GM21723 (cell line): Measurements from ENCODE around the gene ATL2.
"Not testable (repeated sequence)": the region's sequence is repeated elsewhere in the genome, so short reads cannot be mapped to it uniquely, and the experiment has no call there.

Experiments used
- ATAC-seq: cut with Tn5 transposase; IDR thresholded peaks from one replicate; pipeline ENCODE4 v1.9.1; 2021; ENCODE audit warnings: mild to moderate bottlenecking, moderate library complexity; ENCODE audit not compliant: unreplicated experiment

ATL2 gene

DNA sequence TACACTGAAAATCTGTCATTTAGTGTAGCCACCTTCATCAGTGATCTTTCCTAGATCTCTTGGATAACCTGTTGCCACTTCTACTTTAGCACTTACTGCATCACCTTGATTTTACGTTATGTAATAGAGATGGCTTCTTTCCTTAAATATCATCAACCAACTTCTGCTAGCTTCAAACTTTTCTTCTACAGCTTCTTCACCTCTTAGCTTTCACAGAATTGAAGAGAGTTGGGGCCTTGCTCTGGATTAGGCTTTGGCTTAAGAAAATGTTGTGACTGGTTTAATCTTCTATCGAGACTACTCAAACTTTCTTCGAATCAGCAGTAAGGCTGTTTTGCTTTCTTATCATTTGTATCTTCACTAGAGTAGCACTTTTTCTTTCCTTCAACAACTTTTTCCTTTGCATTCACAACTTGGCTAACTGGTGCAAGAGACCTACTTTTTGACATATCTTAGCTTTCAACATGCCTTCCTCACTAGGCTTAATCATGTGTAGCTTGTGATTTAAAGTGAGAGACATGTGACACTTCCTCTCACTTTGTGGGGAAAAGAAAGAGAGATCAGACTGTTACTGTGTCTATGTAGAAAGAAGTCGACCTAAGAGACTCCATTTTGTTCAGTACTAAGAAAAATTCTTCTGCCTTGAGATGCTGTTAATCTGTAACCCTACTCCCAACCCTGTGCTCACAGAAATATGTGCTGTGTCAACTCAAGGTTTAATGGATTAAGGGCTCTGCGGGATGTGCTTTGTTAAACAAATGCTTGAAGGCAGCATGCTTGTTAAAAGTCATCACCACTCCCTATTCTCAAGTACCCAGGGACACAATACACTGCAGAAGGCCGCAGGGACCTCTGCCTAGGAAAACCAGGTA, 99.6 kb downstream of the ATL2 start:
- no peak for ATAC-seq

DNA sequence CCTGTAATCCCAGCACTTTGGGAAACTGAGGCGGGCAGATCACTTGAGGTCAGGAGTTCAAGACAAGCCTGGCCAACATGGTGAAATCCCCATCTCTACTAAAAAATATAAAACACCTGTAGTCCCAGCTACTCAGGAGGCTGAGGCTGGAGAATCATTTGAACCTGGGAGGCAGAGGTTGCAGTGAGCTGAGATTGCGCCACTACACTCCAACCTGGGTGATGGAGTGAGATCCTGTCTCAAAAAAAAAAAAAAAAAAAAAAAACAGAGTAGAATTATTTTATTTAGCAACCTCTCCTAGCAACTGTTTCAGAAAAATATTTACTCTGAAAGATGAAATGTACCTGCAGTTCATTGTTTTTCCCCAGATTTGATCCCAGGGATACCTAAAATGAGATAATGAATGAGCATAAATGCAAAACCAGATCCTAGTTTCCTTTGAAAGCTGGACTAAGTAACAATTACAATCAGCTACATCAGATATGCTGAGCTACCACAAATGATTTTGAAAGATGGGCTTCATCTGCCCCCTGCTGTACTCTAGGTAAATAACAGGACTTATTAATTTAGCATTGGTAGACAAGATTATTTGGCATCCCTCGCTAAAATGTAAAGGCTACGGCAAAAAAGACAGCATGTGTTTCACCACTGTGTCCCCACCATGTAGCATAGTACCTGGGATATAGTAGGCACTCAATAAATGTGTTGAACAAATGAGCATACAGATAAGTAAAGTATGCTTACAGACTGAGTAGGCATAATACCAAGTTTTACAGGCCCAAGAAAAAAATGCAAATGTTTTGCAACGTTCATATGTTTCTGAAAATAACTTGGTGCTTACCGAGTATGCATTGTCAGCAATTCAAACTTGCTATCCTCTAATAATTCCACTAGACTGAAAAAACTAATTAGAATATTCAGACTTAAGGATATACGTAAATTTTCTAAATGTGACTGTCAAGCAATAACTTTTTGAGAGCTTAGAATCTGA, 102.5 kb downstream of the ATL2 start:
- ATAC-seq, result no peak

DNA sequence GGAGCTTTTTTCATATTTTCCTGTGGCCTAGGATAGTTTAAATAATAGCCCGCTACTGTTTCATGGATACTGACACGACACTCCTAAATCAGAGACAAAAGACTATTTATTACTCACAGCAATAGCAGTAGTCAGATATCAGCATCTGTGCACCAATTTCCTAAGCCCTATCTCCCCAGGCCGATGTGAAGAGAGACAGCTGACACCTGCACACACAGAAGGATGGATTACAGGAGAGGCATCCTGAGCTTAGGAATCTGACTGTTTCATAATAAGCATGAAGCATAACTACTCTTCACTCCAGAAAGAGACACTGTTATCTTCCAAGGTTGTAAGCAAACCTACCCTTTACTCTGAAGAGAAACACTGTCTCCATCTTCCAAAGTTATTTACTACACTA, 105.4 kb downstream of the ATL2 start:
- no peak for ATAC-seq

DNA sequence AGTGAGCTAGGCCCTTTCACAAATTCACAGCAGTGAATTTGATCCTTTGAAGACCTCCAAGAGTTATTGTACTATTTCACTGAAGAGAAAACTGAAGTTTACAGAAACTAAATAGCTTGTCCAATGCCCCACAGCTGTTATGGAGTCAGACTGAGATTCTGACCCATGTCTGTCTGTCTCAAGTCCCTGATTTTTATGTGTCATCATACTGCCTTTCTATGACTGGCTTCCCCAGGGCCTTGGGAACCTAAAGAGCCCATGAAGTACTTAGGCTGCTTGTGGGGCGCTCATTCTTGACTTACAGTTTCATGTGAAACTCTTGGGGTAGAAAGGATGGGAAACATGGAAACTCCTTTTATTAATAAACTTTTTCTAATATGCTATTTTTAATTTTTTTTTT, 107.7 kb downstream of the ATL2 start:
- no peak for ATAC-seq

DNA sequence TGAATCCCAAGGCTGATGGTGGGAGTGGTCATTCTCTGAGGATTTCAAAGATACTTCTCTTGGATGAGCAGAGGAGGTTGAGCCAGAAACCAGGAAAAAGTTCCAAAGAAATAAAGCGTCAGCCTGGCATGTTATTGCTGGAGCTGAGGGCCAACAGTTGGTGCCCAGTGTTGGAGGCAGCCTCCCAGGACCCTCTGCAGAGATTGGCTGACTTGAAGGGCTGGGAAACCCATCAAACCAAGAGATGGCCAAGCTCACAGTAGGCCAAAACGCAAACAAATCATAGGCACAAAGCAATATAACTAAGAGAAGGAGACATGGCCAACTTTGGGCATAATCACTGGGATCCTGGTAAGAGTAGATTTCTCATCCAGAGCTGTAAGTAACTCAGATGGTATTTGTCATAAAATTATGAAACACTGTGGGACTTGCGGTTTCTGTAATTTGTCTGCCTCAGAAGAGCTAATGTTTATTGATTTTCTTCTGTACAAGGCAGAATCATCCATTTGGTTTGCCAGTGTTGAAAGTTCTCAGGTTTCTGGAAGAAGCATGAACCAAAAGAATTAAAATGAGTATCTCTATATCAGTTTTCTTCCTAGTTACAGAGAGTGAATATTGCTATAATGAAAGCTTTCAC, 108.3 kb downstream of the ATL2 start:
- no peak for ATAC-seq

DNA sequence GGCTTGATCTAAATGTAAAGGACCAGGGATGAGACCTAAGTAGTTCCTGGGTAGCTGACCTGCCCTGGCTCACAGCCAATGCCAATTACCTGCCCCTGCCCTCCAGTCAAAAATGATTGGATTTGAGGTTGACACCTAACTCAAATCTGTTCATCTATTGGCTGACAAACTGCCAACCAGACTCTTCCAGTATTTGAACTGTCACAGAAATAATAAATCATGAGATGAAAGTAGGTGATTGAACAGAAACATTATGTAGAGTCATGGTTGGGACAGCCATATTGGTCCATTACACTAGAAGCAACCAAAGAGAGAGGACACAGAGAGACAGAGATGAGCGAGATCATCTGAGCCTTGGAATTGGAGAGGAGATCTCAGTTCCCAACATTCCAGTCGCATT, 109.1 kb downstream of the ATL2 start:
- ATAC-seq, result no peak

DNA sequence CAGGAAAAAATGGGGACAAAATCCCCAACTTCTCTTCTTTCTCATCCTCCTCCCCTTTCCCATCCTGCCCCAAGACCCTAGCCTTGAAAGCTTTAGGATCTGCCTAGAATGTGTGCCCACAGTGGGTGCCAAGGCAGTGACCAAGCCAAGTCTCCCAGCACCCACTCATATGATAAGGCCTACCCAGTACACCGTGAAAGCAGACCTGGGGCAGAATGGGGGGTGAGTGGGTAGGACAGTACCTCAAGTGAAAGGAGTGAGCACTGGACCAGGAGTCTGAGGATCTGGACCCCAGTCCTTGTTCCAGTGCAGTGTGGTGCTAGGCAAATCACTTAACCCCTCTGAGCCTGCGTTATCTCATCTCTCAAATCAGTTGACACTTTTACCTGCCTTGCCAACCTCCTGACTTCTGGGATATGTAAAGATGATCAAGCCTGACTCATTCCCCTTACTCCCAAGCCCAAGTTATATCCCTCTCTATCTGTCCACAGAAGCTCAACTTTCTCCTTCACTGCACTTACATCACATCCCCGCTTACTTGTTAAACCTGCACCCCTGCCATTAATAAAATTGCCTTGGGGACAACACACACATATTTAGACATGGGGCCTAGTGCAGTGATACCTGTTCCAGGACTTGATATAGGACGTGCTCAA, 109.7 kb downstream of the ATL2 start:
- no peak for ATAC-seq

DNA sequence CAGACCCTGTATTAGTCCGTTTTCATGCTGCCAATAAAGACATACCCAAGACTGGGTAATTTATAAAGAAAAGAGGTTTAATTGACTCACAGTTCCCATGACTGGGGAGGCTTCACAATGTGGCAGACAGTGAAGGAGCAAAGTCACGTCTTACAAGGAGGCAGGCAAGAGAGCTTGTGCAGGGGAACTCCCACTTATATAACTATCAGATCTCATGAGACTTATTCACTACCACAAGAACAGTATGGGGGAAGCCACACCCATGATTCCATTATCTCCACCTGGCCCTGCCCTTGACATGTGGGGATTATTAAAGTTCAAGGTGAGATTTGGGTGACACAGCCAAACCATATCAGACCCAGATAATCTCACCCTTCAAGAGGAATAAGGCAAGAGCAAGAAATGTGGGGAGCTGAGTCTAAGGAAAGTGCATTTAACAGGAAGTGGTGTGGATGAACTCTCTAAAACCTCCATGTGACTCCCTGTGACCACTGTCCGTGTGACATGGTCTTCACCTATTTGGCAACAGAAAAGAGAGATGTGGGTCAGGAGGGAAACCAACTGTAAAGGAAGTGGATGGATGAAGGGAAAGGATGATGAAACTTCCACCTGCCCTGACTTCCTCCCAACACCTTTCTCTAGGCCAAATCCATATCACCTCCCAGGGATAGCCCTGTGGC, 110.6 kb downstream of the ATL2 start:
- no peak for ATAC-seq

DNA sequence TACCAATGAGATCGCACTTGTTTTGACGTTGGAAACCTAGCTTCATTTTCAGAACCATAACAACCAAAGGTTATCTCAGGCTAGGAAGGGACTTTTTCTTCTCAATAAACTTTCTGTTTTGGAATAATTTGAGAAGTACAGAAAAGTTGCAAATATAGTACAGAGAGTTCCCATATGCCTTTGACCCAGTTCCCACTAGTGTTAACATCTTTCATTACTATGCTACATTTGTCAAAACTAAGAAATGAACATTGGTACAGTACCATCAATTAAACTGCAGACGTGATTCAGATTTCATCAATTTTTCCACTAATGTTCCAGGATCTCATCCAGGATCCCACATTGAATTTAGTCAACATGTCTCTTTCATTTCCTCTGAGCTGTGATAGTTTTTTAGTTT, 111.6 kb downstream of the ATL2 start:
- ATAC-seq, result no peak

DNA sequence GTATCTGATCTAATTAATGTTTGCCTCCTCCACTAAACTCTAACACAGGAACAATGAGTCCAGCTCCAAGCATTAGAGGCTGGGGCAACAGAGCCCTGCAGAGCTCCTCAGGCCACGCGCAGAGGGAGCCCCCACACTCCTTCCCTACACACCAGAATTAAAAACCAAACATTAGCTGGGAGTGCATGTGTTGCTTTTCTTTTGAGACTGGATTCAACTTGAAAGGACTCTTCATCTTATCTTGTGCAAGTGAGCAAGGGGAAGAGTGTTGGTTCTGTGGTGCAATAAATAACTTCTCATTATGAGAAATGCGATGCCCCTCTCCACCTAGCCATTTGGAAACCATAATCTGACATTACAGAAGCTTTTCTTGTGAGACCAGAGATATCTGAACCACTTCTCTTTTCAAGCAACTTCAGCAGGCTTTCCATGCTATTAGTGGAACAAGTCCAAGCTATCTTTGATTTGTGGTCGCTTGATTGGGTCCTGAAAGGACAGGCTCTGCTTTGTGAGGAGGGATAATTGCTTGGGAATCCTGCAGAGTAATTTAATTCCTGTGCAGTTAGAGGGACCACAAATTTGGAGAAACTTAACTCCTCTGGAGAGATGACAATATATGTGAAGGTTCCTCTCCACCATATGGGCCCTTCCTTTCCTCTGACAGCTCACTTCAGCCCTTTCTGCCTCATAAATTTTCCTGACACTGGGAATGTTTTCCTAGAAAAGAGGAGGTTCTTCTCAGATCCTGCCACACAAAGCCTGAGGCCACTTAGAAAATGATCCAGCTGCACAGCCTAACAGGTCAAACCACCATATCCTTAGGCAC, 112.5 kb downstream of the ATL2 start:
- ATAC-seq, result no peak

DNA sequence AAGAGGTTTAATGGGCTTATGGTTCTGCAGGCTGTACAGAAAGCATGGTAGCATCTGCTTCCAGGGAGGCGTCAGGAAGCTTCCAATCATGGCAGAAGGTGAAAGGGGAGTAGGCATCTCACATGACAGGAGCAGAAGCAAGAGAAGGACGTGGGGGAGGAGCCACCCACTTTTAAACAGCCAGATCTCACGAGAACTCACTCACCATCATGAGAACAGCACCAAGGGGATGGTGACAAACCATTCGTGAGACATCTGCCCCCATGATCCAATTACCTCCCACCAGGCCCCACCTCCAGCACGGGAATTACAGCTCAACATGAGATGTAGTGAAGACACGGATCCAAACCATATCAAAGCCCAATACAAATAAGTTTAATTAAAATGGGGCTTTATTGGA, 113.8 kb downstream of the ATL2 start:
- no peak for ATAC-seq

DNA sequence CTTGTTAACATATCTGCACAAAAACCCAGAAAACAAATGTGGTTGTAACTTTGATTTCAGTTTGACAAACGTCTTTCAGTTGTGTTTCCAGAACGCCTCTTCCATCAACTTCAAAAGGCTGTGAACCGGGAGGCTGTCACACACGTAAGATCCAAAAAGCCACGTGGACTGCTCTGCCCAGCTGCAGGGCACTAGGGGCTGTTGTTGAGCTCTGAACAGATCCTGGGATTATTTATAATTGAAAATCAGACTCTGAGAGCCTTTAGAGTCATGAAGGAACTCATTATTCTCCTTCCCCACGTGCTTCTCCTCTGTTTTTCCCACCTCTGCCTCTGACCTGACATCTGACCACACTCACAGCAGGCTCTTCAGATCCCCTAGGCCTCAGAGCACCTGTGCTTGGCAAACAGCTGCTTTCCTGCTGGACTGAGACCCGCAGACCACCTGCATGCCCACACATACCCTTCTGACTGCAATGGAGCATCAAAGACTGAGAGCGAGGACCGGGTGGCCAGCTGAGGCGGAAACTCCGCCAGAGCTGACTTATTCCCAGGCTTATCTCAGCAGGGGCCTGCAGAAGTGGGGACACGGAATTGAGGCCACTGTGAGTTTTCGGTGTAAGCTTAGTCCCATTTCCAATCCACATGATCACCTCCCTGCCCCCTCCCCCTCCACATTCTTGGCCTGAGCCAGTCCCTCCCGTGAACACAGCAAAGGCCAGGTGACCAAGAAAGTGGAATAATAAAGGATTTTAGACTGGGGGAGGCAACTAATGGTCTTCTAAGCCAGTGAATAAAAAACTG, 114.8 kb downstream of the ATL2 start:
- no peak for ATAC-seq

DNA sequence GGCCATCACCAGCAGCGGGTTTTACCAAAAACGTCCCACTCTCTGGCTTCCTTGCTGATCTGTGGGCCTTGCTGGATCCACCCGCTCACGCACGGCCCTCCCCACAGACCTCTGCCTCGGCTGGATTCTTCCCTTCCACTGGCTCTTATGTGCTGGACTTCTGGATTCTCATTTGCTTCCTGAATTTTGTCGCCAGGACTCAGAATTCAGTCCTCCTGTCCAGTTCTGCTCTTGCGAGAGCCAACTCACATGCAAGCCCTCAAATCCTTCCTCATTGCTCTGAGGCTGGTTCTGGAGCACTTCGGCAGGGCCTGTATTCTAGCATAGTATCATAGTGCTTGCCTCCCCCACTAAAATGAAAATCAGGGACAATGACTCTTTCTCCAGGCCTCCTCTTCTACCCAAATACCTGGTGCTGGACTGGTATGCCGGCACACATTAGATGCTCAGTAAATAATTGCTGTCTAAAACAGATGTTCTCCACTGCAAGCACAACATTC, 115.5 kb downstream of the ATL2 start:
- ATAC-seq, result no peak

DNA sequence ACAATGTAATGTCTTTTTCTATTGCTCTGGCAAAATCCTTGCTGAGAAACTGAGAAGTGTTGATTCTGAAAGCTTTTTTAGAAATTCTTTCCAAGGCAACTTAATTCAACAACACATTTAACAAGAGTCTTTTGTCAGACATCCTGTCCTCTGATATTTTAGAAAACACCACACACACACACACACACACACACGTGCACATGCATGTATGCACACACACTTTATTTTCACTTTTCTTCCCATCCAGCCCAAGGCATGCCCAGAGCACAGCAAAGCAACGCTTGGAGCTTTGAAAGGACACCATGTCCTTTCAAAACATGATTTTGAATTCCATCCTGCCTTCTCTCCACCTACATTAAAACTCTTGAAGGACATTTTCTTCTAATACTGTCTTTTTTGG, 116.1 kb downstream of the ATL2 start:
- no peak for ATAC-seq

DNA sequence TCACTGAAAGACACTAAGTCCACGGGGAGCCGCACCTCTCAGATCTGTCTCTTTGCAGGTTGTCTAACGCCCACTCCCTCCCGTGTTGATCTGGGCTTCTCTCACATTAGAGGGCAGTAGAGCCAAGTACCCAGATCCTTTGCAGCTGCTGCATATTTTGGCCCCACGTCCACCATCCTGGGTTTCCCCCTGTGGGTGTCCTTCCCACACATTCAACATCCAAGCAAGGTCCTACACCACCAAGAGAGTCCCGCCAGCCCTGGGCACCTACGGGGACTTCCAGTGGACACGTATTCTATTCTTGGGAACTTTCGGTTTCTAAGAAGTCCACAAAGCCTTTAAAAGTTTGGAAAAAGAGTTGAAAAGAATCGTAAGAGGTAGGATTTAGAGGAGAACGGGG, 116.6 kb downstream of the ATL2 start:
- ATAC-seq, result no peak

DNA sequence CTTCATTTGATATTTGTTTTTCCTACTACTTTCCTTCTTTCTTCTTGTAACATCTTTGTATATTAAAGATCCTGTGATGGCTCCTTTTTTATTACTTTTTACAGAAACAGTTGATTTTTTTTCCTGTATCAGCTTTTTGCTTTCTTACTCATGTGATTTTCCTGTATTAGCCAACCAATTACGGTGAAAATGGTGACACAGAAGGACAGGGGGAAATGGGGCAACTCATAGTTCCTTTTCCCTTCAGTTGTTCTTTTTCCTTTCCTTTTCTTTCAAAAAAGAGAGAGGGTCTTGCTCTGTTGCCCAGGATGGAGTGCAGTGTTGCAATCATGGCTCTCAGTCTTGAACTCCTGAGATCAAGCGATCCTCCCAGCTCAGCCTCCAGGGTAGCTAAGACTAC, 117.8 kb downstream of the ATL2 start:
- ATAC-seq, result no peak

DNA sequence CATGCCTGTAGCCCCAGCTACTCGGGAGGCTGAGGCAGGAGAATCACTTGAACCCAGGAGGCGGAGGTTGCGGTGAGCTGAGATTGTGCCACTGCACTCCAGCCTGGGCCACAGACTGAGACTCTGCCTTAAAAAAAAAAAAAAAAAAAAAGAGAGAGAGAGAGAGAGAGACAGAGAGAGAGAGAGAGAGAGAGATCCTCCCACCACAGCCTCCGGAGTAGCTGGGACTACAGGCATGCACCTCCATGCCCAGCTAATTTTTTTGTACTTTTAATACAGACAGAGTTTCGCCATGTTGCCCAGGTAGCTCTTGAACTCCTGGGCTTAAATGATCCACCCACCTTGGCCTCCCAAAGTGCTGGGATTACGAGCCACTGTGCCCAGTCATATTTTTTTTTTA, 119.4 kb downstream of the ATL2 start:
- not testable (repeated sequence) for ATAC-seq

DNA sequence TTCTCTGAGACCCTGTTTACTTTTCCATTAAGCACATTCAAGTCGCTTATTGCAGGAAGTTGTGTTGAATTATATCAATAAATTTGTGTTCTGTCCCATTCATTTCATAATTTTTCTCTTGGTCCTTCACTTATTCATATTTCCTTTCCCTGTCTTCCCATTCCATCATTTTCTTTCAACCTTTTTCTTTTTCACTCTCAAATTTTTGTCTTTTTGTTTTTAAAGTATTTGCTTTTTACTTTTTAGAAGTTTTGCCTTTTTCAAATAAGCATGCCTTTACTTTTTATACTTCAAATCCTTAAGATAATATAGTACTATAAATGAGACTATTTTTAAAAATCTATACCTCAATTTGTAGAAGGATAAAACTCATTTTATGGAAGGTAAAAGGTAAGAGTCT, 120.5 kb downstream of the ATL2 start:
- ATAC-seq, result no peak
